Liver (tissue), 9 donors: Measurements from ENCODE around the gene ARMC9. TPM values are rescaled to one million over a fixed set of nuclear protein-coding genes. Genes with fewer than 3 reads are reported as not detected.

Experiments used
- DNase-seq: peaks from one replicate; pipeline ENCODE4 v3.0.0-alpha.2; 2017; ENCODE audit warnings: low spot score
- H3K27ac ChIP-seq, 2 donors: one replicate each; pipeline ENCODE4 v1.7.0; 2013; ENCODE audit warnings: inconsistent platforms in 2 of 2, low read length in 2 of 2, control low read depth in 1 of 2, low read depth in 1 of 2, mild to moderate bottlenecking in 1 of 2
- H3K27me3 ChIP-seq, 4 donors: one replicate each; pipeline versions ENCODE4 v1.6.1 to v1.7.0; 2013; ENCODE audit warnings: low read length in 3 of 4, inconsistent platforms in 1 of 4, mild to moderate bottlenecking in 1 of 4, moderate library complexity in 1 of 4; ENCODE audit not compliant: control insufficient read depth in 4 of 4, insufficient read depth in 4 of 4
- H3K36me3 ChIP-seq, 4 donors: one replicate each; pipeline versions ENCODE4 v1.6.1 to v1.7.0; 2013; ENCODE audit warnings: low read length in 3 of 4, mild to moderate bottlenecking in 3 of 4, low read depth in 1 of 4, moderate library complexity in 1 of 4; ENCODE audit not compliant: control insufficient read depth in 4 of 4, insufficient read depth in 3 of 4
- H3K4me1 ChIP-seq, 4 donors: one replicate each; pipeline versions ENCODE4 v1.6.1 to v1.7.0; 2013; ENCODE audit warnings: low read length in 3 of 4, mild to moderate bottlenecking in 3 of 4, moderate library complexity in 1 of 4; ENCODE audit not compliant: control insufficient read depth in 4 of 4, insufficient read depth in 4 of 4
- H3K4me3 ChIP-seq, 3 donors: one replicate each; pipeline versions ENCODE4 v1.6.1 to v1.7.0; 2013; ENCODE audit warnings: low read length in 3 of 3, control low read depth in 1 of 3, low read depth in 1 of 3, mild to moderate bottlenecking in 1 of 3
- H3K9ac ChIP-seq, 2 donors: one replicate each; pipeline ENCODE4 v1.7.0; 2013; ENCODE audit warnings: low read length in 2 of 2, mild to moderate bottlenecking in 2 of 2, moderate library complexity in 2 of 2, control low read depth in 1 of 2, low read depth in 1 of 2
- H3K9me3 ChIP-seq, 4 donors: one replicate each; pipeline versions ENCODE4 v1.6.1 to v1.7.0; 2013; ENCODE audit warnings: low read length in 3 of 4; ENCODE audit not compliant: control insufficient read depth in 4 of 4
- EGR1 ChIP-seq, 2 donors: IDR thresholded peaks; 2 replicates each; pipeline ENCODE4 v1.6.1; 2016 to 2018; ENCODE audit warnings: antibody characterized with exemption in 2 of 2, low read depth in 2 of 2
- HNF4G ChIP-seq: IDR thresholded peaks from 2 replicates; pipeline ENCODE4 v1.6.1; 2016; ENCODE audit warnings: antibody characterized with exemption
- NR2F2 ChIP-seq: IDR thresholded peaks from 2 replicates; pipeline ENCODE4 v1.6.1; 2016; ENCODE audit warnings: antibody characterized with exemption
- RAD21 ChIP-seq, 2 donors: IDR thresholded peaks; 2 replicates each; pipeline ENCODE4 v1.6.1; 2016; ENCODE audit warnings: antibody characterized with exemption in 2 of 2, mild to moderate bottlenecking in 2 of 2
- RXRA ChIP-seq, 2 donors: IDR thresholded peaks; 2 replicates each; pipeline ENCODE4 v1.6.1; 2017 to 2018; ENCODE audit warnings: antibody characterized with exemption in 2 of 2, mild to moderate bottlenecking in 1 of 2
- SP1 ChIP-seq: IDR thresholded peaks from 2 replicates; pipeline ENCODE4 v1.6.1; 2018; ENCODE audit warnings: antibody characterized with exemption, mild to moderate bottlenecking
- YY1 ChIP-seq: IDR thresholded peaks from 2 replicates; pipeline ENCODE4 v1.6.1; 2016; ENCODE audit warnings: antibody characterized with exemption, mild to moderate bottlenecking
- WGBS: extraction: QIAGEN DNeasy Blood & Tissue Kit; methylation state at CpG from one replicate; pipeline ENCODE4 v1.1.7; 2013; 5-methylcytosine and 5-hydroxymethylcytosine counted together
- polyA plus RNA-seq, 2 donors: library from polyadenylated mRNA; stranded (reverse) in 1 of 2; unstranded in 1 of 2; fragments of 200-250 nt in 1 of 2; fragments of >200 nt in 1 of 2; fragmentation: Nextera tagmentation in 1 of 2; extraction: Ambion mirVana in 1 of 2; gene quantifications; one replicate each; pipeline versions ENCODE4 v1.2.1 to v1.2.3, GENCODE V29; 2013 to 2015
- total RNA-seq, 2 donors: library from RNA; depleted of rRNA; stranded (reverse); fragments of >200 nt; gene quantifications; one replicate each; pipeline ENCODE4 v1.2.3, GENCODE V29; 2014
- TF ChIP-seq, protein P1 (sequence below): IDR thresholded peaks from 2 replicates; pipeline ENCODE4 v1.6.1; 2016; ENCODE audit warnings: antibody characterized with exemption, mild to moderate bottlenecking
- TF ChIP-seq, protein P2 (sequence below): IDR thresholded peaks from 2 replicates; pipeline ENCODE4 v1.6.1; 2016; ENCODE audit warnings: antibody characterized with exemption
- TF ChIP-seq, protein P3 (sequence below): fragments of 150-350 bp; IDR thresholded peaks from 2 replicates; pipeline ENCODE4 v1.5.1; 2017; ENCODE audit warnings: improper control_type of control experiment, low read depth, low read length; ENCODE audit not compliant: missing input control
- TF ChIP-seq, protein P4 (sequence below): IDR thresholded peaks from 2 replicates; pipeline ENCODE4 v1.6.1; 2016; ENCODE audit warnings: antibody characterized with exemption
- TF ChIP-seq, protein P5 (sequence below): IDR thresholded peaks from 2 replicates; pipeline ENCODE4 v1.6.1; 2016; ENCODE audit warnings: antibody characterized with exemption
- donor health status: healthy.
- donor health status: healthy.
- donor health status: healthy.
- donor health status: healthy.
- donor health status: healthy.

ARMC9 gene
- total and polyA plus RNA-seq, 4 donors = 1.1 to 2.3 (median 1.8) TPM

DNA sequence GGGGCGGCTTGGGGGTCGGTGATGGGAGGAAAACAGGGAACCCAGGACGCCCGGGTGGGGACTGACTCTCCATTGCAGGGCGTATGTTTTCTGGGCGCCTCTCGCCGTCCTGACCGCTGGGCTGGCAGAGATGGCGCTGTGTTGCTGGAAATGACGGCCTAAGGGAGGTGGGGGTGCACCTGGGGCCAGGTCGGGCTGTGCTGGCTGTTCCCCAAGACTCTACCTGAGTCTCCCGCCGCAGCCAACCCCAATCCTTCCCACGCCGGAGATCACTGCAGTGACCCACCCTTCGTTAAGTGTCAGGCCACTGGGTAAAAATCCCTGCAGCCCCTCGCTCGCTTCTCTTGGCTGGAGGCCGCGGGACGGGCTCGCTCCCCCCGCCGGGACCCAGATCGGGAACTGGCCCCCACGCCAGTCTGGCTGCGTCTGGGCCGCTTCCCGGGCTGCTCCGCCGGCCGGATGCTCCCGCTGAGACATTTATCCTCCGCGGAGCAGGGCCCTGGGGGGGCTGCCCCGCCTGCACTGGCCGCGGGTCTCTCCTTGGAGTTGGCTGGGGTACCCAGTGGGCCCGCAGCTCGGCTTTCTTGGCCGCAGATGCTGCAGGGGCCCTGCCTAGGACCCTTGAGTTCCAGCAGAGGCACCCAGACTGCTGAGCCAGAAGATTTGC lies 7.8 kb upstream of the ARMC9 start:
- Histone ChIP-seq H3K4me3 (peak overlapping the region in 2 of 3 donors; percentile 35 to 53), H3K9me3 (no peaks in the 10 kb centered on the region), H3K36me3 (no peaks in the 10 kb centered on the region), H3K27me3 (no peaks in the 10 kb centered on the region), H3K4me1 (peaks cover 0 to 11% (median 5%) of the 10 kb centered on the region in 4 donors), H3K9ac (no peak overlapping the region), H3K27ac (peak overlapping the region; percentile 81 to 95)
- WGBS = 13% methylated on average over 42 of the region's 42 CpGs
- no peak for DNase-seq
- TF ChIP-seq NR2F2 = peak; percentile 42
- no peak for TF ChIP-seq EGR1 (IDR thresholded peaks at IDR 0.05; ENCODE audit: low read depth in 2 of 2)
- no peak for TF ChIP-seq HNF4G
- peak; percentile 12 for TF ChIP-seq SP1
- peak; percentile 22 for TF ChIP-seq YY1
- TF ChIP-seq, protein P1, sequence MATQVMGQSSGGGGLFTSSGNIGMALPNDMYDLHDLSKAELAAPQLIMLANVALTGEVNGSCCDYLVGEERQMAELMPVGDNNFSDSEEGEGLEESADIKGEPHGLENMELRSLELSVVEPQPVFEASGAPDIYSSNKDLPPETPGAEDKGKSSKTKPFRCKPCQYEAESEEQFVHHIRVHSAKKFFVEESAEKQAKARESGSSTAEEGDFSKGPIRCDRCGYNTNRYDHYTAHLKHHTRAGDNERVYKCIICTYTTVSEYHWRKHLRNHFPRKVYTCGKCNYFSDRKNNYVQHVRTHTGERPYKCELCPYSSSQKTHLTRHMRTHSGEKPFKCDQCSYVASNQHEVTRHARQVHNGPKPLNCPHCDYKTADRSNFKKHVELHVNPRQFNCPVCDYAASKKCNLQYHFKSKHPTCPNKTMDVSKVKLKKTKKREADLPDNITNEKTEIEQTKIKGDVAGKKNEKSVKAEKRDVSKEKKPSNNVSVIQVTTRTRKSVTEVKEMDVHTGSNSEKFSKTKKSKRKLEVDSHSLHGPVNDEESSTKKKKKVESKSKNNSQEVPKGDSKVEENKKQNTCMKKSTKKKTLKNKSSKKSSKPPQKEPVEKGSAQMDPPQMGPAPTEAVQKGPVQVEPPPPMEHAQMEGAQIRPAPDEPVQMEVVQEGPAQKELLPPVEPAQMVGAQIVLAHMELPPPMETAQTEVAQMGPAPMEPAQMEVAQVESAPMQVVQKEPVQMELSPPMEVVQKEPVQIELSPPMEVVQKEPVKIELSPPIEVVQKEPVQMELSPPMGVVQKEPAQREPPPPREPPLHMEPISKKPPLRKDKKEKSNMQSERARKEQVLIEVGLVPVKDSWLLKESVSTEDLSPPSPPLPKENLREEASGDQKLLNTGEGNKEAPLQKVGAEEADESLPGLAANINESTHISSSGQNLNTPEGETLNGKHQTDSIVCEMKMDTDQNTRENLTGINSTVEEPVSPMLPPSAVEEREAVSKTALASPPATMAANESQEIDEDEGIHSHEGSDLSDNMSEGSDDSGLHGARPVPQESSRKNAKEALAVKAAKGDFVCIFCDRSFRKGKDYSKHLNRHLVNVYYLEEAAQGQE = peak; percentile 12

DNA sequence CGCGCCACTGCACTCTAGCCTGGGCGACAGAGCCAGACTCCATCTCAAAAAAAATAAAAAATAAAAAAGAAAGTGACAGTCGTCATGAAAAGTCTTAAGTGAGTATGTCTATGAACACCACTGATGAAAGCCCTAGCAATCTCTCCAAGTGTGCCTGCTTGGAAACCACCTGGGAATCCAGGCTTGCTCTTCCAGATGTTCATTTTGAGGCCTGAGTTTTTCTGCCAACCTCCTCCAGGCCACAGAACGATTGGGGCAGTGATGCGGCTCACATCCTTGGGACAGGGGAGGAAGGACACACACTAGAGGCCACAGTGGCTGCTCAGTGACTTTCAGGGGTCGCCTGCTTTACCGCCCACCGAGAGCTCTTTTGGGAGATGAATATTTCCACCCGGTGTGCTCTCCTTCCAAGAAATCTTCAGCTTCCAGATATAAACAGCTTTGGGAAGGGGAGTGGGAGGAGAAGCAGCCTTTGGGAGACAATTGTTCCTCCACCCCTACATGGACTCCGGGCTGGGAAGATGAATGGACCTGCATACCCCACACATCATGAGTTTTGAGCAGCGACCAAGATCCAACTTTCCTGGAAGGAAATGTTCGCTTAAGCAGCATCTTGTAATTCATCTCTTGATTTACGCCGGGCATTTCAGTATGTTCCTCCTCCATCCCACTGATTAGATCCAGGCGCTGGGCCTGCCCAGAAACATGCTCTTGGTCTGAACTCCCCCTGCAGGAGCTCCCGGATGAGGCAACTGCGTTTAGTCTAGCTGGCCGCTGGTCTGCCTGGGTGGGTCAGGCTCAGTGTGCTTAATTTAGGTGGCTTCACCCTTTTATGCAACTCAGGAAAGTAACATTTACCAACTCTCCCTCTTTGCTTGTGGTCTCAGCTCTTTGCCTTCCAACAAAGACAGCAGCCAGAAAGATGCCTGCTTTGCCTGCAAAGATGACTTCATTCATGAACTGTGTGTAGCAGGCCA lies 6.2 kb upstream of the ARMC9 start:
- no peak for TF ChIP-seq EGR1 (IDR thresholded peaks at IDR 0.05; ENCODE audit: low read depth in 2 of 2)
- TF ChIP-seq, protein P2, sequence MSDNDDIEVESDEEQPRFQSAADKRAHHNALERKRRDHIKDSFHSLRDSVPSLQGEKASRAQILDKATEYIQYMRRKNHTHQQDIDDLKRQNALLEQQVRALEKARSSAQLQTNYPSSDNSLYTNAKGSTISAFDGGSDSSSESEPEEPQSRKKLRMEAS = peak; percentile 13
- TF ChIP-seq, protein P3, sequence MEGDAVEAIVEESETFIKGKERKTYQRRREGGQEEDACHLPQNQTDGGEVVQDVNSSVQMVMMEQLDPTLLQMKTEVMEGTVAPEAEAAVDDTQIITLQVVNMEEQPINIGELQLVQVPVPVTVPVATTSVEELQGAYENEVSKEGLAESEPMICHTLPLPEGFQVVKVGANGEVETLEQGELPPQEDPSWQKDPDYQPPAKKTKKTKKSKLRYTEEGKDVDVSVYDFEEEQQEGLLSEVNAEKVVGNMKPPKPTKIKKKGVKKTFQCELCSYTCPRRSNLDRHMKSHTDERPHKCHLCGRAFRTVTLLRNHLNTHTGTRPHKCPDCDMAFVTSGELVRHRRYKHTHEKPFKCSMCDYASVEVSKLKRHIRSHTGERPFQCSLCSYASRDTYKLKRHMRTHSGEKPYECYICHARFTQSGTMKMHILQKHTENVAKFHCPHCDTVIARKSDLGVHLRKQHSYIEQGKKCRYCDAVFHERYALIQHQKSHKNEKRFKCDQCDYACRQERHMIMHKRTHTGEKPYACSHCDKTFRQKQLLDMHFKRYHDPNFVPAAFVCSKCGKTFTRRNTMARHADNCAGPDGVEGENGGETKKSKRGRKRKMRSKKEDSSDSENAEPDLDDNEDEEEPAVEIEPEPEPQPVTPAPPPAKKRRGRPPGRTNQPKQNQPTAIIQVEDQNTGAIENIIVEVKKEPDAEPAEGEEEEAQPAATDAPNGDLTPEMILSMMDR = peak; percentile 48
- TF ChIP-seq, protein P4, sequence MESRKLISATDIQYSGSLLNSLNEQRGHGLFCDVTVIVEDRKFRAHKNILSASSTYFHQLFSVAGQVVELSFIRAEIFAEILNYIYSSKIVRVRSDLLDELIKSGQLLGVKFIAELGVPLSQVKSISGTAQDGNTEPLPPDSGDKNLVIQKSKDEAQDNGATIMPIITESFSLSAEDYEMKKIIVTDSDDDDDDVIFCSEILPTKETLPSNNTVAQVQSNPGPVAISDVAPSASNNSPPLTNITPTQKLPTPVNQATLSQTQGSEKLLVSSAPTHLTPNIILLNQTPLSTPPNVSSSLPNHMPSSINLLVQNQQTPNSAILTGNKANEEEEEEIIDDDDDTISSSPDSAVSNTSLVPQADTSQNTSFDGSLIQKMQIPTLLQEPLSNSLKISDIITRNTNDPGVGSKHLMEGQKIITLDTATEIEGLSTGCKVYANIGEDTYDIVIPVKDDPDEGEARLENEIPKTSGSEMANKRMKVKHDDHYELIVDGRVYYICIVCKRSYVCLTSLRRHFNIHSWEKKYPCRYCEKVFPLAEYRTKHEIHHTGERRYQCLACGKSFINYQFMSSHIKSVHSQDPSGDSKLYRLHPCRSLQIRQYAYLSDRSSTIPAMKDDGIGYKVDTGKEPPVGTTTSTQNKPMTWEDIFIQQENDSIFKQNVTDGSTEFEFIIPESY = no peak
- TF ChIP-seq SP1 = no peak
- no peak for TF ChIP-seq NR2F2
- no peak for TF ChIP-seq YY1
- TF ChIP-seq, protein P5, sequence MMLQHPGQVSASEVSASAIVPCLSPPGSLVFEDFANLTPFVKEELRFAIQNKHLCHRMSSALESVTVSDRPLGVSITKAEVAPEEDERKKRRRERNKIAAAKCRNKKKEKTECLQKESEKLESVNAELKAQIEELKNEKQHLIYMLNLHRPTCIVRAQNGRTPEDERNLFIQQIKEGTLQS = no peak
- TF ChIP-seq RAD21 (IDR thresholded peaks at IDR 0.05) = peak; percentile 75 to 85
- no peak for TF ChIP-seq RXRA (IDR thresholded peaks at IDR 0.05)
- H3K36me3 ChIP-seq = no peaks in the 10 kb centered on the region
- WGBS = 72% methylated on average over 19 of the region's 19 CpGs
- no peaks in the 10 kb centered on the region for H3K27me3 ChIP-seq
- H3K9me3 ChIP-seq = no peaks in the 10 kb centered on the region
- no peak overlapping the region for H3K9ac ChIP-seq
- no peak overlapping the region for H3K27ac ChIP-seq
- peaks cover 0 to 11% (median 5%) of the 10 kb centered on the region in 4 donors for H3K4me1 ChIP-seq
- no peak for DNase-seq
- H3K4me3 ChIP-seq = no peak overlapping the region
